Activated CD4-positive, alpha-beta T cell treated with anti-CD3 and anti-CD28 coated beads, Interleukin-2, amount 10 ng/mL, durations not matched to agents 24 days and 14 days (primary cell): ENCODE measurements around the gene ZC3H11A. TPM values are rescaled to one million over a fixed set of nuclear protein-coding genes. Genes with fewer than 3 reads are reported as not detected.
A peak's percentile ranks its signal among the peaks of the same experiment; 100 is the strongest.
"Not testable (repeated sequence)": the region's sequence is repeated elsewhere in the genome, so short reads cannot be mapped to it uniquely, and the experiment has no call there.

Experiments used
- DNase-seq: peaks from one replicate; pipeline ENCODE4 v3.0.0; 2022
- H3K27ac Mint-ChIP-seq: one replicate; pipeline ENCODE4 v1.8.0; 2022; ENCODE audit warnings: mild to moderate bottlenecking, mixed read lengths
- H3K27me3 Mint-ChIP-seq: one replicate; pipeline ENCODE4 v1.8.0; 2022; ENCODE audit warnings: mixed read lengths
- H3K36me3 Mint-ChIP-seq: one replicate; pipeline ENCODE4 v1.8.0; 2022; ENCODE audit warnings: low read depth, mild to moderate bottlenecking, mixed read lengths
- H3K4me1 Mint-ChIP-seq: one replicate; pipeline ENCODE4 v1.8.0; 2021; ENCODE audit warnings: mixed read lengths
- H3K4me3 Mint-ChIP-seq: one replicate; pipeline ENCODE4 v1.8.0; 2022; ENCODE audit warnings: mild to moderate bottlenecking, moderate library complexity, mixed read lengths
- H3K9me3 Mint-ChIP-seq: one replicate; pipeline ENCODE4 v1.8.0; 2021; ENCODE audit warnings: mixed read lengths
- intact Hi-C: fragments of 100-400 bp; cut with micrococcal nuclease; formaldehyde crosslinking; loops from one replicate; pipeline ENCODE4 v1.15.1; 2023
- total RNA-seq: library from RNA; stranded (reverse); gene quantifications from 2 replicates; pipeline ENCODE4 v1.2.3, GENCODE V29; 2022

Gene ZC3H11A
- total RNA-seq, 1 donor from 2014 or later = 83.9 TPM

GRCh38 chr1:203796236-203796605 is 798 bp downstream of the ZC3H11A start:
- Mint-ChIP-seq H3K9me3 (no peaks in the 10 kb centered on the region), H3K27me3 (no peaks in the 10 kb centered on the region), H3K4me3 (peak overlapping the region; percentile 95), H3K36me3 (peaks cover 43% of the 10 kb centered on the region), H3K27ac (peak overlapping the region; percentile 97), H3K4me1 (peaks cover 41% of the 10 kb centered on the region)
- intact Hi-C loops = loop anchor here (5.0 to 10.0 kb wide), 4 partner anchors 41 to 284 kb away; partner anchors contain the start of gene ATP2B4
- peak; percentile 83 for DNase-seq

GRCh38 chr1:203797216-203797615 is 1.8 kb downstream of the ZC3H11A start:
- DNase-seq = no peak
- Mint-ChIP-seq H3K27me3 (no peaks in the 10 kb centered on the region), H3K36me3 (peaks cover 48% of the 10 kb centered on the region), H3K9me3 (no peaks in the 10 kb centered on the region), H3K27ac (peak overlapping the region; percentile 40), H3K4me1 (peaks cover 43% of the 10 kb centered on the region), H3K4me3 (peak overlapping the region; percentile 95)
- intact Hi-C loops = loop anchor here (5.0 to 10.0 kb wide), 4 partner anchors 40 to 285 kb away; partner anchors contain the start of gene ATP2B4

- peaks cover 53% of the 10 kb centered on the region for H3K36me3 Mint-ChIP-seq
- no peak for DNase-seq
- no peaks in the 10 kb centered on the region for H3K27me3 Mint-ChIP-seq
- no peaks in the 10 kb centered on the region for H3K9me3 Mint-ChIP-seq
- no peak overlapping the region for H3K27ac Mint-ChIP-seq
- peaks cover 45% of the 10 kb centered on the region for H3K4me1 Mint-ChIP-seq
- H3K4me3 Mint-ChIP-seq = peak overlapping the region; percentile 95
- intact Hi-C loops = loop anchor here (5.0 to 10.0 kb wide), 4 partner anchors 39 to 286 kb away; partner anchors contain the start of gene ATP2B4
Measured at GRCh38 chr1:203797948-203798655, 2.7 kb downstream of the ZC3H11A start.

GRCh38 chr1:203799157-203799556 is 3.7 kb downstream of the ZC3H11A start:
- Mint-ChIP-seq H3K27me3 (no peaks in the 10 kb centered on the region), H3K4me1 (peaks cover 48% of the 10 kb centered on the region), H3K9me3 (no peaks in the 10 kb centered on the region), H3K27ac (no peak overlapping the region), H3K36me3 (peaks cover 62% of the 10 kb centered on the region), H3K4me3 (no peak overlapping the region)
- no peak for DNase-seq
- intact Hi-C loops = loop anchor here (5.0 to 10.0 kb wide), 4 partner anchors 38 to 287 kb away; partner anchors contain the start of gene ATP2B4

DNA sequence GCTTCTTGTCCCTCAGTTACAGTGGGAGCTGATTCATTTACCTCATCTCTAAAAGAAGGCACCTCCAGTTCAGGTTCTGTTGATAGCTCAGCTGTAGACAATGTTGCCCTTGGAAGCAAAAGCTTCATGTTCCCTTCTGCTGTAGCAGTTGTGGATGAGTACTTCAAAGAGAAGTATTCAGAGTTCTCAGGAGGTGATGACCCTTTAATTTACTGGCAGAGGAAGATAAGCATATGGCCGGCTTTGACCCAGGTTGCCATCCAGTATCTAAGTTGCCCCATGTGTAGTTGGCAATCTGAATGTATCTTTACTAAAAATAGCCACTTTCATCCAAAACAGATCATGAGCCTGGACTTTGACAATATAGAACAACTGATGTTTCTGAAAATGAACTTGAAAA is 4.5 kb downstream of the ZC3H11A start:
- no peak for DNase-seq
- H3K27me3 Mint-ChIP-seq = no peaks in the 10 kb centered on the region
- H3K9me3 Mint-ChIP-seq = no peaks in the 10 kb centered on the region
- intact Hi-C loops = loop anchor here (5.0 to 10.0 kb wide), 4 partner anchors 37 to 288 kb away; partner anchors contain the start of gene ATP2B4
- H3K4me1 Mint-ChIP-seq = peaks cover 48% of the 10 kb centered on the region
- H3K27ac Mint-ChIP-seq = no peak overlapping the region
- peaks cover 67% of the 10 kb centered on the region for H3K36me3 Mint-ChIP-seq
- H3K4me3 Mint-ChIP-seq = peak overlapping the region; percentile 15

DNA sequence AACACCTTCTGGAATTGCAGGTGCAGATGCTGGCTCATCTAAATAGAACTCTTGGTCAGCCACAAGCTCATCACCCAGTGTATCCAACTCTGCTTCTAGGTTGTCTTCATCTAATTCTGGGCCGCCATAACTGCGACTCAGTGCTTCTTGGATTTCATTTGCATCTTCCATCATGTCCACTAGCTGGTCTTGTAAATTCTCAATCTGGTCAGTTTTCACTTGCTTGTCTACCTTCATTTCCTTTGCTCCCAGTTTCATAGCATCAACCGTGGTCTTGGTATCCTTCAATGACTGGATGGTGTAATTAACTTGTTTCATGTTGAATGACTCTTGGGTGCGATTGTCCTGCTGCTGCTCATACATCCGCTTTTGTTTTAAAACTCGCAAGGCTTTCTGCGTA is 10.3 kb downstream of the ZC3H11A start:
- DNase-seq = no peak

DNA sequence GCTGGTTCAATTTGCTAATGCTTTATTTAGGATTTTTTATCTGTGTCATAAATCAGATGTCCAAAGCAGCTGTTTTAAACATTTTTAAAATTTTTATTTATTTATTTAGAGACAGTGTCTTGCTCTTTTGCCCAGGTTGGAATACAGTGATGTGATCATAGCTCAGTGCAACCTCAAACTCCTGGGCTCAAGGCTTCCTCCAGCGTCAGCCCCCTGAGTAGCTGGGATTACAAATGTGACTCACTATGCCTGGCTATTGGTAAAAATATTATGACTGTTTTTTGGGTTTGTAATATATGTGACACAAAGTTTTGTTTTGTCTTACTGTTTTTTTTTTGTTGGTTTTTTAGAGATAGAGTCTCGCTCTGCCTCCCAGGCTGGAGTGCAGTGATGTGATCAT is 11.8 kb downstream of the ZC3H11A start:
- no peak overlapping the region for H3K4me3 Mint-ChIP-seq
- no peak for DNase-seq
- no peak overlapping the region for H3K27ac Mint-ChIP-seq
- no peaks in the 10 kb centered on the region for H3K27me3 Mint-ChIP-seq
- H3K4me1 Mint-ChIP-seq = peaks cover 17% of the 10 kb centered on the region
- peaks cover 51% of the 10 kb centered on the region for H3K36me3 Mint-ChIP-seq
- no peaks in the 10 kb centered on the region for H3K9me3 Mint-ChIP-seq
- intact Hi-C loops = no loop called here

More for the DNA sequence above, 10.3 kb downstream of the ZC3H11A start:
- Mint-ChIP-seq H3K4me1 (peaks cover 18% of the 10 kb centered on the region), H3K9me3 (no peaks in the 10 kb centered on the region), H3K27me3 (no peaks in the 10 kb centered on the region), H3K4me3 (no peak overlapping the region), H3K36me3 (peaks cover 50% of the 10 kb centered on the region), H3K27ac (no peak overlapping the region)
- intact Hi-C loops = no loop called here

DNA sequence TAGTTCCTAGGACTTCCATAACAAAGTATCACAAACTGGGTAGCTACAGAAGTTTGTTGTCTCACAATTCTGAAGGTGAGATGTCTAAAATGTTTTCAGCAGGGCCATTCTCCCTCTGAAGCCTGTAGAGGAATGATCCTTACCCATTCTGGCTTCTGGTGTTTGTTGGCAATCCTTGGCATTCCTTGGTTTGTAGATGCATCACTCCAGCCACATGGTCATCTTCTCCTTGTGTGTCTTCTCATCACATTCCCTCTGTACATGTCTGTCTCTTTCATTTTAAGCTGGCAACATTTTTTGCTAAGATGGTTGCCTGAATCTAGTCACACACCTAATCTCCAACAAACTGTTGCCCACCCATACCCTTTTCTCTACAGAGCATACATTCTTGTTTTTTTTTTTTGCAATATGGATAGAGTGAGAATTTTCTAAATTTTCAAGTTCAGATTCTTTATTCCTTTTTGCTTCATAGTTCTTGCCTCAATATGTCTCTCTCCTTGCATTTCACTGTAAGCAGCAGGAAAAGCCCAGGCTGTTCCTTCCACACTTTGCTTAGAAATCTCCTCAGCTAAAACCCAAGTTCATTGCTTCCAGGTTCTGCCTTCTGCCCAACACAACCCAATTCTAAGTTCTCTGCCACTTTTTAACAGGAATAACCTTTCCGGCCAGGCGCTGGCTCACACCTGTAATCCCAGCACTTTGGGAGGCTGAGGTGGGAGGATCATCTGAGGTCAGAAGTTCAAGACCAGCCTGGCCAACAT is 18.3 kb downstream of the ZC3H11A start:
- Mint-ChIP-seq H3K9me3 (no peaks in the 10 kb centered on the region), H3K27ac (peak overlapping the region; percentile 35), H3K27me3 (no peaks in the 10 kb centered on the region), H3K4me1 (peaks cover 16% of the 10 kb centered on the region), H3K36me3 (peaks cover 47% of the 10 kb centered on the region), H3K4me3 (no peak overlapping the region)
- intact Hi-C loops = no loop called here
- no peak for DNase-seq

DNA sequence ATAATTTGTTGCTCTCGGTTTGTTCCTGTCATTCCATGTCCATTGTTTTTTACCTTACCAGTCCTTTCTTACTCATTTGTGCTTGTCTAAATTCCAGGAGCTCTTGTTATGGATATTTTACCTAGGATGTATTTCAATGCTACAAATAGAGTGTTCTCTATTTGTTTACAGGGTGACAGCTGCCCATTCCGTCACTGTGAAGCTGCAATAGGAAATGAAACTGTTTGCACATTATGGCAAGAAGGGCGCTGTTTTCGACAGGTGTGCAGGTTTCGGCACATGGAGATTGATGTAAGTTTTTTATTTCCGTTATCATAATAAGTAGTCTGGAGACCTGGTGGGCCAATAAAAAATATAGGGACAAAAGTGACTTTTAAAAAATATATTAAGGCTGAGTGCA is 23.0 kb downstream of the ZC3H11A start:
- Mint-ChIP-seq H3K27ac (no peak overlapping the region), H3K4me3 (no peak overlapping the region), H3K9me3 (no peaks in the 10 kb centered on the region), H3K36me3 (peaks cover 57% of the 10 kb centered on the region), H3K27me3 (no peaks in the 10 kb centered on the region), H3K4me1 (peaks cover 10% of the 10 kb centered on the region)
- intact Hi-C loops = no loop called here
- no peak for DNase-seq

GRCh38 chr1:203823306-203823705 is 27.9 kb downstream of the ZC3H11A start:
- H3K36me3 Mint-ChIP-seq = peaks cover 59% of the 10 kb centered on the region
- intact Hi-C loops = no loop called here

DNA sequence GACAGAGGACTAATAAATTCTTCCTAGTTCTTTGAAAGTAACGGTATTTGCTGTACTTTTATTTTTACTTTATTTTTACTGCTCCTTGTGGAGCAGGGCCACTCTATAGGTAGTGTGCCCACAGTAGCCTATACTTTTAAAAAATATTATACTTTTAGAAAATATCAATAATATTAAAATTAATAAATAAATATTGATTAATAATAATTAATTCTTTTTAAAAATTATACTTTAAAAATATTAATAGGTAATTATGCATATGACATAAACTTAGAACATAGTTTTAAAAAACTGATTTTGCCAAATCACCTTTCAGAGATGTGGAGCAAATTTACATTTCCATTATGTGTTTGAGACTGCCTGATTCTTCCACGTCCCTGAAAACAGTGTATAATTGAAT is 30.8 kb downstream of the ZC3H11A start:
- Mint-ChIP-seq H3K27ac (no peak overlapping the region), H3K27me3 (no peaks in the 10 kb centered on the region), H3K4me1 (peaks cover 10% of the 10 kb centered on the region), H3K4me3 (no peak overlapping the region), H3K36me3 (peaks cover 57% of the 10 kb centered on the region), H3K9me3 (no peaks in the 10 kb centered on the region)
- DNase-seq = no peak
- intact Hi-C loops = no loop called here

More at GRCh38 chr1:203823306-203823705, 27.9 kb downstream of the ZC3H11A start:
- no peak overlapping the region for H3K27ac Mint-ChIP-seq
- H3K4me1 Mint-ChIP-seq = peaks cover 12% of the 10 kb centered on the region
- no peaks in the 10 kb centered on the region for H3K27me3 Mint-ChIP-seq
- no peak for DNase-seq
- no peak overlapping the region for H3K4me3 Mint-ChIP-seq
- no peaks in the 10 kb centered on the region for H3K9me3 Mint-ChIP-seq

GRCh38 chr1:203828002-203828401 is 32.6 kb downstream of the ZC3H11A start:
- Mint-ChIP-seq H3K4me3 (no peak overlapping the region), H3K36me3 (peaks cover 54% of the 10 kb centered on the region), H3K27ac (no peak overlapping the region), H3K4me1 (peaks cover 10% of the 10 kb centered on the region), H3K27me3 (no peaks in the 10 kb centered on the region), H3K9me3 (no peaks in the 10 kb centered on the region)
- intact Hi-C loops = no loop called here
- no peak for DNase-seq

DNA sequence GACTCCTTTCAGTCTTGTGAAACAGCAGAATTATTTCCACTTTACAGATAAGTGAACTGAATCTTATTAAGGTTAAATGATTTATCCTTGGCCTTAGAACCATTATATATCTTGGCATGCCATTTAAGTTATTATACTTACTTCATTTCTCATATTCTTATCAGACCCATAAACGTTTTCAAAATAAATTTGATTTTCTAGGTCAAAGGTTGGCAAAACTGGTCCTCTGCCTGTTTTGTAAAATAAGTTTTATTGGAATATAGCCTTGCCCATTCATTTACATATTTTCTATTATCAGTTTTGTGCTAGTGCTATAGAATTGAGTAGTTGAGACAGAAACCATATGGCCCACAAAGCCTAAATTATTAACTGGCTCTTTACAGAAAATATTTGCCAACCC is 33.1 kb downstream of the ZC3H11A start:
- H3K4me1 Mint-ChIP-seq = peaks cover 10% of the 10 kb centered on the region
- intact Hi-C loops = no loop called here
- H3K36me3 Mint-ChIP-seq = peaks cover 53% of the 10 kb centered on the region
- no peak for DNase-seq
- no peak overlapping the region for H3K4me3 Mint-ChIP-seq
- no peaks in the 10 kb centered on the region for H3K9me3 Mint-ChIP-seq
- H3K27ac Mint-ChIP-seq = no peak overlapping the region
- H3K27me3 Mint-ChIP-seq = no peaks in the 10 kb centered on the region

GRCh38 chr1:203829247-203829646 is 33.8 kb downstream of the ZC3H11A start:
- H3K4me1 Mint-ChIP-seq, H3K4me3 Mint-ChIP-seq, intact Hi-C loops, H3K27me3 Mint-ChIP-seq, H3K27ac Mint-ChIP-seq, DNase-seq, H3K9me3 Mint-ChIP-seq: not testable (repeated sequence)
- peaks cover 54% of the 10 kb centered on the region for H3K36me3 Mint-ChIP-seq
